Mammary epithelial cell (primary cell): ENCODE data around the gene SERPIND1.

Source experiments
- EZH2 ChIP-seq: IDR thresholded peaks from 2 replicates; pipeline ENCODE4 v1.6.1; 2012; ENCODE audit warnings: low read length, inconsistent platforms, borderline replicate concordance
- TF ChIP-seq, protein P1 (sequence below), 2 donors: IDR thresholded peaks in 1 of 2; conservative IDR thresholded peaks in 1 of 2; 2 replicates each; pipeline ENCODE4 v1.5.1; 2011 to 2012; ENCODE audit warnings: inconsistent platforms in 2 of 2, low read length in 2 of 2, mild to moderate bottlenecking in 2 of 2, control low read depth in 1 of 2, low read depth in 1 of 2; ENCODE audit not compliant: insufficient read depth in 1 of 2; ENCODE audit errors: extremely low read depth in 1 of 2

DNA sequence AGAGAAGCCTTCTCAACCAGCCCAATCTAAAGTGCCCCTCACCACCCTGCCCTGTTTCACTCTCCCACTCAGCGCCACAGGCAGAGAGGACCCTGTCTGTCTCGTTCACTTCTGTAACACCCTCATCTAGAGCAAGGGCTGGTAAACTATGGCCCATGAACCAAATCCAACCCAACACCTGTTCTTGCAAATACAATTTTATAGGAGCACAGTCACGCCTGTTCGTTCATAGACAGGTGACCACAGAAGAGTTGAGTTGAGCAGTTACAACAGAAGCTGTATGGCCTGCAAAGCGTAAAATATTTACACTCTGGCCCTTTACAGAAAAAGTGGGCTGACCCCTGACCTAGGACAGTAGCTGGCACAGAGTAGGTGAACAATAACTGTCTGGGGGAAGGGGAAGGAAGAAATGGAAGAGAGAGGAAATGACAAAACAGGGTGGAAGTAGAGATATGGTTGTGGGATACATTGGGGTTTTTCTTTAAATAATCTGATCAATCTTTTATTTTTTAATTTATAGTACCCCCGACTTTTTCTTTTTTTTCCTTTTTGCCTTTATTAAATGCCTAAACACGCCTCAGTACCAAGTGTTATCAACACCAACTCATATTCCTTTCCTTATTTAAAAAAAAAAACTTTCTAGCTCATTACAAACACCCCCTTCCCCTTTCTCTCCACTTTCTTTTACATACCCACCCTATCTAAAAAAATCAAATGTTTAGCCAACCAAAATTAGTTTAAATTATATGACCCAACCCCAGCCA, 20.9 kb downstream of the SERPIND1 start:
- TF ChIP-seq, protein P1, sequence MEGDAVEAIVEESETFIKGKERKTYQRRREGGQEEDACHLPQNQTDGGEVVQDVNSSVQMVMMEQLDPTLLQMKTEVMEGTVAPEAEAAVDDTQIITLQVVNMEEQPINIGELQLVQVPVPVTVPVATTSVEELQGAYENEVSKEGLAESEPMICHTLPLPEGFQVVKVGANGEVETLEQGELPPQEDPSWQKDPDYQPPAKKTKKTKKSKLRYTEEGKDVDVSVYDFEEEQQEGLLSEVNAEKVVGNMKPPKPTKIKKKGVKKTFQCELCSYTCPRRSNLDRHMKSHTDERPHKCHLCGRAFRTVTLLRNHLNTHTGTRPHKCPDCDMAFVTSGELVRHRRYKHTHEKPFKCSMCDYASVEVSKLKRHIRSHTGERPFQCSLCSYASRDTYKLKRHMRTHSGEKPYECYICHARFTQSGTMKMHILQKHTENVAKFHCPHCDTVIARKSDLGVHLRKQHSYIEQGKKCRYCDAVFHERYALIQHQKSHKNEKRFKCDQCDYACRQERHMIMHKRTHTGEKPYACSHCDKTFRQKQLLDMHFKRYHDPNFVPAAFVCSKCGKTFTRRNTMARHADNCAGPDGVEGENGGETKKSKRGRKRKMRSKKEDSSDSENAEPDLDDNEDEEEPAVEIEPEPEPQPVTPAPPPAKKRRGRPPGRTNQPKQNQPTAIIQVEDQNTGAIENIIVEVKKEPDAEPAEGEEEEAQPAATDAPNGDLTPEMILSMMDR (conservative IDR thresholded peaks at IDR 0.05 in 1 of 2, IDR thresholded peaks at IDR 0.05 in 1 of 2; ENCODE audit: extremely low read depth in 1 of 2, insufficient read depth in 1 of 2, low read depth in 1 of 2, low read length in 2 of 2) = no peak
- TF ChIP-seq EZH2 = no peak
